Activated T-cell treated with anti-CD3 and anti-CD28 coated beads, Interleukin-2, amount 50 U/mL, for 4 hours (primary cell): ENCODE measurements around the gene RRAGD. TPM values are rescaled to one million over a fixed set of nuclear protein-coding genes. Genes with fewer than 3 reads are reported as not detected.
"Not testable (repeated sequence)": the region's sequence is repeated elsewhere in the genome, so short reads cannot be mapped to it uniquely, and the experiment has no call there.

Experiments
- ATAC-seq, 2 donors: fragments of 200-7000 bp; cut with Tn5 transposase; one replicate each; pipeline ENCODE4 v1.10.0; 2021
- DNase-seq: peaks from one replicate; pipeline ENCODE4 v3.0.0-alpha.2; 2020
- H3K27me3 Mint-ChIP-seq: one replicate; pipeline ENCODE4 v1.8.0; 2021; ENCODE audit warnings: low read depth, mixed read lengths
- H3K36me3 Mint-ChIP-seq: one replicate; pipeline ENCODE4 v1.8.0; 2022; ENCODE audit warnings: mixed read lengths; ENCODE audit not compliant: insufficient read depth
- H3K4me1 Mint-ChIP-seq: one replicate; pipeline ENCODE4 v1.8.0; 2021; ENCODE audit warnings: low read depth, mixed read lengths
- H3K4me3 Mint-ChIP-seq: one replicate; pipeline ENCODE4 v1.8.0; 2021; ENCODE audit warnings: mild to moderate bottlenecking, moderate library complexity, mixed read lengths
- H3K9me3 Mint-ChIP-seq: one replicate; pipeline ENCODE4 v1.8.0; 2021; ENCODE audit warnings: mixed read lengths
- total RNA-seq, 3 donors: library from RNA; stranded (reverse); gene quantifications; one replicate each; pipeline ENCODE4 v1.2.1, GENCODE V29; 2021

Gene RRAGD
- total RNA-seq, 3 donors from 2014 or later = 7.3 to 11.9 (median 10.2) TPM

DNA sequence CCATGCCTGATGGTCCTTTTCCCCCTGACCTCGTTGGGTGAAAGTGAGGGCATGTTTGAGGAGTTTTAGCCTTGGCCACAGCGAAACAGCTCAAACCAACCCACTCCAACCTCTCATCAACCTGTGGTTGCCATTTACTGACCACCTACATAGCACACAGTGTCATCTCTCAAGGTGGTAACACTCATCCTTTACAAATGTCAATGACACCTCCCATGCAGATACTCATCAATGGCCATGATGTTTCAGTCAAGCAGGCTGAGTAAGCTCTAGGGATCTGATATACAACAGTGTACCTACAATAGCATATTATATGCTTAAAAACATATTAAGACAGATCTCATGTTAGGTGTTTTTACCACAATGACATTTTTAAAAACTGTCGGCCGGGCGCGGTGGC lies 9.3 kb downstream of the RRAGD start:
- H3K9me3 Mint-ChIP-seq = no peaks in the 10 kb centered on the region
- H3K4me3 Mint-ChIP-seq = no peak overlapping the region
- no peaks in the 10 kb centered on the region for H3K27me3 Mint-ChIP-seq
- no peaks in the 10 kb centered on the region for H3K4me1 Mint-ChIP-seq
- no peak for DNase-seq
- H3K36me3 Mint-ChIP-seq = no peaks in the 10 kb centered on the region
- ATAC-seq = no peak

DNA sequence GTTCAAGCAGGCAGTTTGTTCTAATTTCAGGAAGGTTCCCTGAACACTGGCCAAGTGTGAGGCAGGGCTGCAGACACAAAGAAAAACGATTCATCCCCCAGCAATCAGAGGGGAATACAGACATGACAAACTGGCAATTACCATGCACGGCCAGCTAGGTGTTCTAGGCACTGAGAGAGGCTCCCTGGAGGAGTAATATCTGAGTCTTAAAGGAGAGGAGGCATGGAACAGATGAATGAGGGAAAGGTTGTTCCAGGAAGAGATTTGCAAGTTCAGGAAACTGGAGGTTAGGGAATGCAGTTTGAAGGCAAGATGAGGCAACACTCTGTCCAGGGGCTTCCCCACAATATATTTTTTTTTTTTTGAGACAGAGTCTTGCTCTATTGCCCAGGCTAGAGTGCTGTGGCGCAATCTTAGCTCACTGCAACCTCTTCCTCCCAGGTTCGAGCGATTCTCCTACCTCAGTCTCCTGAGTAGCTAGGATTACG lies 11.1 kb downstream of the RRAGD start:
- H3K4me3 Mint-ChIP-seq = no peak overlapping the region
- ATAC-seq = no peak
- H3K4me1 Mint-ChIP-seq = no peaks in the 10 kb centered on the region
- no peaks in the 10 kb centered on the region for H3K36me3 Mint-ChIP-seq
- DNase-seq = no peak
- H3K9me3 Mint-ChIP-seq = no peaks in the 10 kb centered on the region
- no peaks in the 10 kb centered on the region for H3K27me3 Mint-ChIP-seq

DNA sequence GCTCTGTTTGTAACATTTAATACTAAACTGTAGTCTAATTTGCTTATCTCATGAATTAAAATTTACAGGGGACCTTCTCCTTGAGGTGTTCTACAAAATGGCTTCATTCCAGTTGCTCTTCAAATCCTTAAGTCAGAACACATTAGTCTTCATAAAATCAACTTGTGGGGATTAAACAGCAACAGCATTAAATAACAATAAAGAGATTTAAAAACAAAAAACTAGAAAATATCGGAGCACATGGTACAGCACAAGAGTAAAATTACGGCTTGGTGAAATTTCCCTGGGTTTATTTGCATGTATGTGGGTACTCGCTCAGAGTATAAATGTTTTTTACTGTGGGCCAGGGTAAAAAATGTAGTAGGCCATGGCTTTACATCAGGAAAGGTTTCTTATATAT lies 12.0 kb downstream of the RRAGD start:
- Mint-ChIP-seq H3K4me1 (no peaks in the 10 kb centered on the region), H3K36me3 (no peaks in the 10 kb centered on the region), H3K27me3 (no peaks in the 10 kb centered on the region), H3K4me3 (no peak overlapping the region), H3K9me3 (no peaks in the 10 kb centered on the region)
- DNase-seq (no peak), ATAC-seq (no peak)

DNA sequence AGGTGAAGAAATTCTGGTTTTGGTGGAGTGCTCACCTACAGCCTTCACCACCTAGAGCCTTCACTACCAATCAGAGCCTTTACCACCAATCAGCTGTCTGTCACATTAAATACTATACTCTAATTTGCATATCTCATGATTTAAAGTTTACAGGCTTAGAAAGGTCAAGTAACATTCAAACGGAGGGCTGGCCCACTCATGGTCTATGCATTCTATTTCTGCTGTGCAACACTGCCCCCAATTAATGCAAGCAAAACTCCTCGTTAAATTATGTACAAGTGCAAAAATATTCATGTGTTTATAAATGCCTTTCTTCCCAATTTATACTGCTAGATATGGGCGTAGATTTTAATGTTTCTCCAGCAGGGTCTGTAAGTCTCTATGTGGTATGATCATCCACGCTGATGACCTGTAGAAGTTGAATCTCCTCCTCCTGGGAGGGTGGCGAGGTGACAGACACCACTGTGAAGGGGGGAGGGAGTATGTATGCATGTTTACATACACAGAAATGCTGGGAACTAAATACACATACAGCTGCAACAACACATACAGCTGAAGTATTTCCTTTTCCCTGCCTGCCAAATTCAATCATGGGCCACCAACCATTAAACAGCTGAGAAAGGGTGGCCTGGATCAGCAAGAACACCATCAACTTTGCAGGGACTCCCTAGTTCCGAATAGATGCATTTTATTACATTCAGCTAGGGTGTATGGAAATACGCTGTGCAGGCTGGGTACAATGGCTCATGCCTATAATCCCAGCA lies 13.1 kb downstream of the RRAGD start:
- no peak overlapping the region for H3K4me3 Mint-ChIP-seq
- H3K27me3 Mint-ChIP-seq = no peaks in the 10 kb centered on the region
- DNase-seq (no peak), ATAC-seq (no peak)
- H3K4me1 Mint-ChIP-seq = no peaks in the 10 kb centered on the region
- peaks cover 1% of the 10 kb centered on the region for H3K9me3 Mint-ChIP-seq
- H3K36me3 Mint-ChIP-seq = no peaks in the 10 kb centered on the region

DNA sequence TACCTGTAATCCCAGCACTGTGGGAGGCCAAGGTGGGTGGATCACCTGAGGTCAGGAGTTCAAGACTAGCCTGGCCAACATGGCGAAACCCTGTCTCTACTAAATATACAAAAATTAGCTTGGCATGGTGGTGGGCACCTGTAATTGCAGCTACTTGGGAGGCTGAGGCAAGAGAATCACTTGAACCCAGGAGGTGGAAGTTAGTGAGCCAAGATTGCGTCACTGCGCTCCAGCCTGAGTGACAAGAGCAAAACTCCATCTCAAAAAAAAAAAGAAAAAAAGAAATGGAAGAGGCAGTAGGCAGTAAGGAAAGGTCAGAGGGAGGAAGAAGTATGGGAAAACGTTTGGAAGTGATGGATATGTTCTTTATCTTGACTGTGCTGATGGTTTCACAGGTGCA lies 14.2 kb downstream of the RRAGD start:
- not testable (repeated sequence) for H3K36me3 Mint-ChIP-seq, H3K4me1 Mint-ChIP-seq, DNase-seq, ATAC-seq, H3K27me3 Mint-ChIP-seq, H3K4me3 Mint-ChIP-seq
- H3K9me3 Mint-ChIP-seq = peaks cover 12% of the 10 kb centered on the region

DNA sequence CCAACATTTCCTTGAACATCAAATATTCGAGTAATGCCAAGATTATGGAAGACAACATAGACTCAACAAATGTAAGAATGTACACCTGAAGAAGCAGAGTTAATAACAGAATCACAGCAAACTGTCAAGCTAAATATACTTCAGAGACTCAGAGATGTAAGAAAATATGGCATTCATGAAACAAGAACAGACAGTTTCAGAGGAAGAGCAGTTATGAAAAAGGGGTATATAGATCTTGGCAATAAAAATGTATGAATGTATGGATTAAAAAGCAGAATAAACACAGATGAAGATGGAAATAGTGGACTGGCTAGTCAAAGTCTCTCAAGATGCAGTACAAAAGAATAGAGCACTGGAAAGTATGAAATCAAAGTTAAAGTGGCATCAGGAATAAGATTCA lies 18.4 kb downstream of the RRAGD start:
- peaks cover 3% of the 10 kb centered on the region for H3K27me3 Mint-ChIP-seq
- H3K4me1 Mint-ChIP-seq = no peaks in the 10 kb centered on the region
- H3K36me3 Mint-ChIP-seq = peaks cover 4% of the 10 kb centered on the region
- ATAC-seq (no peak), DNase-seq (no peak)
- peaks cover 13% of the 10 kb centered on the region for H3K9me3 Mint-ChIP-seq
- H3K4me3 Mint-ChIP-seq = no peak overlapping the region

DNA sequence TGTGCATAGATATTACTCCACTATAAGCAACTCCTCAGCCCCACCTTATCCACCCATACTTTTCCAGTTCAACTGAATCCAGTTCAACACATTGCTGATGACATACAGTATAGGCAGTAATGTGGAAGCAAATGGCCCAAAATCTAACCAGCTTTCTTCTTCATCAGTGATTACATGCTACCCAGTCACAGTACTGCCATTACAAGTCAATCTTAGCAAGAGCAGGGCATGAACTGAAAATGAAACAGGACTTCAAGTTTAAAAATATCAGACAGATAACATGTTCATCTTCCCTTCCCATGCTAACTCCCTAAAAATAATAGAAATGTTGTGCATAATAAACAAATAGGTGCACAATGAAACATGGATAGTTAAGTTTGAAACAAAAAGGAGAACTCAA lies 19.2 kb downstream of the RRAGD start:
- Mint-ChIP-seq H3K27me3 (peaks cover 3% of the 10 kb centered on the region), H3K36me3 (peaks cover 4% of the 10 kb centered on the region), H3K9me3 (peaks cover 13% of the 10 kb centered on the region), H3K4me3 (no peak overlapping the region), H3K4me1 (no peaks in the 10 kb centered on the region)
- ATAC-seq (no peak), DNase-seq (no peak)

DNA sequence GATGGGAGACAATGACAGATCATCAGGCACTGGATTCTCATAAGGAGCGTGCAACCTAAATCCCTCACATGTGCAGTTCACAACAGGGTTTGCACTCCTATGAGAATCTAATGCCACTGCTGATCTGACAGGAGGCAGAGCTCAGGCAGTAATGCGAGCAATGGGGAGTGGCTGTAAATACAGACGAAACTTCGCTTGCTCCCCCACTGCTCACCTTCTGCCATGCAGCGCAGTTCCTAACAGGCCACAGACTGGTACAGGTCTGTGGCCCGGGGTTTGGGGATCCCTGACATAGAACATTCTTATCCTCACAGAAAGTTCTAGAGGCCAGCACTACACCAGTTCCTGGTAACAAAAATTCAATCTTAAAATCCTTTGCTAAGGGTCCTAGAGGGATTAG lies 23.2 kb downstream of the RRAGD start:
- H3K27me3 Mint-ChIP-seq = peaks cover 3% of the 10 kb centered on the region

DNA sequence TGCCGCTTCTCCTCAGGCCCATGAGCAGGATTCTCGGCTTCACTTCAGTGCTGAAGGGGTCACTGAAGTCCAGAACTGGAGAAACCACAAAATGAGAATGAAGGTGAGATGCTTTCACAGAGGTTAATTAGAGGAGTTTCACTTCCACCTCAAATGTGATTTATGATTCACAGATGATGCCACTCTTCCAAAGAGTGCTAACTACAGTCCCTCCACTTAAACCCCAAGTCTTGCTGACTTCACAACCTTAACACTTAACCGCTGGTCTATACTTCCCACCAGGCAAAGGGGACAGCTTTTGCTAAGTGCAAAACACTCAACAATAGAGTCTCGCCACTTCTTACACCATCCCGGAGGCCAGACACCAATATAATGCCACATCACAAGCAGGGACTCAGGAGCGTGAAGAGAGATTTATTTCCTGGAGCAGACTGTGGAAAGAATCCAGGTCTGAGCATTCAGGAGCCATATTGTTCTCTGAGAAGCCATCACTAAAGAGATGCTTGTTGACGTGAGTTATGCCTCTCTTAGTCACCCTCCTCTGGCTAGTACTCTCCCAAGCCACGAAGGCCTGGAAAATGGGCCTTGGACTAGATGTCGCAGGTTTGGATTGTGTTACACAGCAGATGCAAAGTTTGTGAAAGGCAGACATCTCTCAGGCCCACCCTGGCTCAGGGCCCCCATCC lies 24.4 kb downstream of the RRAGD start:
- DNase-seq (no peak), ATAC-seq (no peak)
- H3K9me3 Mint-ChIP-seq = no peaks in the 10 kb centered on the region
- H3K36me3 Mint-ChIP-seq = peaks cover 6% of the 10 kb centered on the region
- no peak overlapping the region for H3K4me3 Mint-ChIP-seq
- H3K27me3 Mint-ChIP-seq = peaks cover 3% of the 10 kb centered on the region
- peaks cover 5% of the 10 kb centered on the region for H3K4me1 Mint-ChIP-seq

More for the DNA sequence above, 23.2 kb downstream of the RRAGD start:
- Mint-ChIP-seq H3K4me3 (no peak overlapping the region), H3K36me3 (peaks cover 8% of the 10 kb centered on the region), H3K4me1 (peaks cover 5% of the 10 kb centered on the region), H3K9me3 (peaks cover 10% of the 10 kb centered on the region)
- ATAC-seq (no peak), DNase-seq (no peak)

DNA sequence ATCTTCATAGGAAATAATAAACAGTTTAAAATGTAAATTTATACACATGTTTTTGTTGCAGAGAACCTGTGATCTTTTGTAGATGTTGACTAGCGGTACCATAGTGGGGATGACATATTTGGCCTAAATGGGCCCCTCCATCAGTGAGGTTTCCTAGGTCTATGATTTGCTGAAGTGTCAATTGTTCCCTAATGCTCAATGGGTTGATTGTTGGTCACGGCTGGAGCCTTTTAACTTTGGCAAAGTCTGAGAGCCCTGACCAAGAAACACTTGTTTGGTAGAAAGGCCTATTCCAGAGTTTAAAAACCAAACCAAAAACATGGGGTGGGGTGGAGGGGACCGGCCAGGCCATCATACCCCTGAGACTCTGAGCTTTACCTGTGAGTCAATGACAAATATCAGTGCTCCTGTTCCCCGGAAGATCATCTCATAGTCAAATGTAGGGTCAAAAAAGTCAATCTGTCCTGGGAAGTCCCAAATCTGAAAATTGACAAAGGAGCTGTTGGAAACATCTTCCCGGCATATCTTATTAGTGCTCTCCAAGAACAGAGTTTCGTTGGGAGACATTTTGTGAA lies 25.1 kb downstream of the RRAGD start:
- peaks cover 6% of the 10 kb centered on the region for H3K36me3 Mint-ChIP-seq
- DNase-seq = no peak
- H3K4me1 Mint-ChIP-seq = peaks cover 5% of the 10 kb centered on the region
- no peak for ATAC-seq
- peaks cover 3% of the 10 kb centered on the region for H3K27me3 Mint-ChIP-seq
- no peaks in the 10 kb centered on the region for H3K9me3 Mint-ChIP-seq
- H3K4me3 Mint-ChIP-seq = no peak overlapping the region

DNA sequence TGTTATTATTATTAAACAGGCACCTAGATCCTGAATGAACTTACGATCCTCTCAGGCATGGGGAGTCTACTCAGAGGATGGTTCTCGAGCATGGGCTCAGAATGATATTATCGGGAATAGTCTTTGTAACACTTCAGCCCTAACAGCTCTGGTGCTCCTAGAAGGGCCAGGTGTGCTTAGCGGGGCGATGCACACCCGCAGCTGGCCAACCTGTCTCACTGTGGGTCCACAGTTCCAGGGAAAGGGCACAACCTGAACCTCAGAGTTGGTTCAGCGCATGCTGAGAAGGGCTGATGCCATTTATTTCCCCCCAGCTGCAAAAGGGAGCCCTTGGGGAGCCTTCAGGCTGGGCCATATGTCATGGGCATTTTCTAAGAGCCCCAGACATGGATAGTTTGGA lies 26.2 kb downstream of the RRAGD start:
- H3K4me1 Mint-ChIP-seq = peaks cover 5% of the 10 kb centered on the region
- no peak for DNase-seq
- ATAC-seq = no peak
- no peaks in the 10 kb centered on the region for H3K9me3 Mint-ChIP-seq
- H3K4me3 Mint-ChIP-seq = no peak overlapping the region
- H3K27me3 Mint-ChIP-seq = peaks cover 4% of the 10 kb centered on the region
- H3K36me3 Mint-ChIP-seq = peaks cover 6% of the 10 kb centered on the region

DNA sequence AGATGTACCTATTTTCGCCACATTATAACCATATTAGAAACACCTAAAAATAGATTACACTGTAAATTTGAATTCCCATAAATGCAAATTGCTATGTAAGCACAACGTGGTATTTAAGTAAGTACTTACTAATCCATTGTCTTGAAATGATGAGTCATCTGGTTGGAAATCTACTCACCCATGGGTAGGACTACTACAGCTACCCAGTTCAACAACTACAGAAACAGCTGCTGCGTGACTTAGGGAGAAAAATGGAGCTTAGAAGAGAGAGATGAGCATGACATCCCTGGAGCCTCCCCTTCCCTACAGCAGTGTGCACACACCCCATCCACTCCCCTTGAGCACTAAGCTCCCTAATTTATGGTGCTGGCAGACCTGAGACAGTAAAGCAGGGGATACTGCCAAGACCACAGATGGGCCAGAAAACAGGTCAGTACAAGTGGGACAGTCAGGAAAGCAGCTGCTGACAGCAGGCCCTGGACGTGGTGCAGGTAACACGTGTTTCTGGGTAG lies 26.9 kb downstream of the RRAGD start:
- H3K27me3 Mint-ChIP-seq = peaks cover 3% of the 10 kb centered on the region
- no peak overlapping the region for H3K4me3 Mint-ChIP-seq
- ATAC-seq (peak in 1 of 2 donors; percentile 48), DNase-seq (no peak)
- H3K9me3 Mint-ChIP-seq = no peaks in the 10 kb centered on the region
- H3K4me1 Mint-ChIP-seq = peaks cover 5% of the 10 kb centered on the region
- peaks cover 6% of the 10 kb centered on the region for H3K36me3 Mint-ChIP-seq

DNA sequence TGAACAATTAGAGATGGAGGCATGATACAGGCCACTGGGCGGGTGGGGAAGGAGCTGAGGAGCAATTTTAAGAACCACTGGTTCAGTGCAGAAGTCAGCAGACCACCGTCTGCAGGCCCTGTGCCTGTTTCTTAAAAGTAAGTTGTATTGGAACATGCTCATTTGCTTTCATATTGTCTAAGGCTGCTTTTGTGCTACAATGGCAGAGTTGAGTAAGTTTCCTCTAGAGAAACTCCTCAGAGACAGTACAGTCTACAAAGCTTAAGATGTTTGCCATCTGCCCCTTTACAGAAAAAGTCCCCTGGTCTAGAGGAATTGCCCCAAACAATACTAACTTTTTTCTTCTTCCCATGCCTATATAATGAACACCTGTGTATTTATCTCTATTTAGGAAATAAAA lies 31.0 kb downstream of the RRAGD start:
- H3K4me1 Mint-ChIP-seq = peaks cover 5% of the 10 kb centered on the region
- DNase-seq (no peak), ATAC-seq (no peak)
- H3K36me3 Mint-ChIP-seq = peaks cover 6% of the 10 kb centered on the region
- H3K27me3 Mint-ChIP-seq = peaks cover 2% of the 10 kb centered on the region
- H3K4me3 Mint-ChIP-seq = no peak overlapping the region
- H3K9me3 Mint-ChIP-seq = no peaks in the 10 kb centered on the region

DNA sequence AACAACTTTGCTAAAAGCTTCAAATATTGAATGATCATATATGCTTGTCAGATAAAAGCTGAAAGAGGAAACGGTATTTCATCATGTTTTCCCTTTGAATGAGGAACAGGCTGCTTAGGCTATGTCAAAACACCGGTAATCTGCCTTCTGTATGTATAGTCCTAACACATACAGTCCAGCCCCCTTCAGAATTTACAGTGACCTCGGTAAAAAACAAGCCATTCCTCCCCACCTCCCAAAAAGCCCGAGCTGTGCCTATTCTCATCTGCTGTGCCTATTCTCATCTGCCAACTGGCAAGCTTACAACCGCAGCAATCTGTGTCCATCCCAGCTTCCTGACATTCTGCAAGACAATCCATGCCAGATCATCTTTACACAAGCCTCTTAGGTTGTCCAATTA lies 32.8 kb downstream of the RRAGD start:
- H3K9me3 Mint-ChIP-seq = no peaks in the 10 kb centered on the region
- peaks cover 2% of the 10 kb centered on the region for H3K27me3 Mint-ChIP-seq
- H3K4me1 Mint-ChIP-seq = peaks cover 14% of the 10 kb centered on the region
- ATAC-seq (no peak), DNase-seq (no peak)
- peaks cover 3% of the 10 kb centered on the region for H3K36me3 Mint-ChIP-seq
- no peak overlapping the region for H3K4me3 Mint-ChIP-seq
